K562 (cell line): ENCODE data around the gene TUBG2. TPM values are rescaled to one million over a fixed set of nuclear protein-coding genes. Genes with fewer than 3 reads are reported as not detected.

Source experiments
- ARNT ChIP-seq, 2 experiments: fragments of 450-650 bp; IDR thresholded peaks; 2 replicates each; pipeline ENCODE4 v1.6.1; 2016; ENCODE audit warnings: mild to moderate bottlenecking in 1 of 2
- CHD7 ChIP-seq: fragments of 200-600 bp; sonication (generic); IDR thresholded peaks from one replicate; pipeline ENCODE4 v1.6.1; 2012; ENCODE audit warnings: mild to moderate bottlenecking, low read depth, low read length, inconsistent platforms
- LEF1 ChIP-seq: fragments of 450-650 bp; IDR thresholded peaks from 2 replicates; pipeline ENCODE4 v1.6.1; 2016; ENCODE audit warnings: mild to moderate bottlenecking
- MITF ChIP-seq: IDR thresholded peaks from 2 replicates; pipeline ENCODE4 v1.6.1; 2014; ENCODE audit warnings: antibody characterized with exemption
- SRSF1 ChIP-seq: fragments of 200-400 bp; formaldehyde crosslinking; IDR thresholded peaks from 2 replicates; pipeline ENCODE4 v1.6.1; 2017; ENCODE audit warnings: mild to moderate bottlenecking, low read depth, low read length, moderate library complexity
- YY1 ChIP-seq, 3 experiments: IDR thresholded peaks; 2 replicates each; pipeline ENCODE4 v1.6.1; 2011; ENCODE audit warnings: low read length in 2 of 3, mild to moderate bottlenecking in 2 of 3, moderate library complexity in 2 of 3, borderline replicate concordance in 1 of 3, control low read depth in 1 of 3, low read depth in 1 of 3; ENCODE audit not compliant: insufficient read depth in 3 of 3, insufficient replicate concordance in 2 of 3, control insufficient read depth in 1 of 3, insufficient read length in 1 of 3; ENCODE audit errors: extremely low read depth in 1 of 3
- ZNF584 ChIP-seq: fragments of 200-800 bp; sonication (Bioruptor generic); IDR thresholded peaks from 2 replicates; pipeline ENCODE4 v1.6.1; 2016; ENCODE audit warnings: low read depth, mild to moderate bottlenecking, missing genetic modification characterization, missing compliant biosample characterization
- polyA plus RNA-seq, 8 experiments: library from polyadenylated mRNA; depleted of rRNA in 4 of 8; stranded (reverse) in 5 of 8; unstranded in 3 of 8; fragments of >200 nt; fragmentation: Nextera tagmentation in 2 of 8; fragmentation: Illumina TruSeq in 1 of 8; extraction: Ambion mirVana in 2 of 8; extraction: Trizol in 1 of 8; gene quantifications; 2 replicates each; pipeline versions ENCODE4 v1.2.1 to v1.2.3, GENCODE V29; 2011 to 2014; ENCODE audit warnings: inconsistent platforms in 1 of 8, missing spikeins in 1 of 8
- total RNA-seq, 7 experiments: library from RNA; depleted of rRNA in 6 of 7; stranded (reverse); fragments of >200 nt in 6 of 7; fragmentation: Illumina TruSeq in 2 of 7; extraction: Trizol in 2 of 7; gene quantifications; 2 replicates each; pipeline versions ENCODE4 v1.2.1 to v1.2.3, GENCODE V29; 2011 to 2021; ENCODE audit warnings: low replicate concordance in 1 of 7

TUBG2 gene
- total and polyA plus RNA-seq, 9 of the 15 experiments (the other 6 are each of a cell fraction or from before 2014, with no cell fraction given), result 0.09 to 0.80 (median 0.24) TPM; not detected in 2

- no peak for TF ChIP-seq CHD7
- TF ChIP-seq MITF, result peak; percentile 69; the same call in 1 of the 2 replicates
- peak; percentile 19 to 78; a peak in 1 of 4 replicates for TF ChIP-seq ARNT (IDR thresholded peaks at IDR 0.05)
- peak; percentile 66; the same call in 1 of the 2 replicates for TF ChIP-seq ZNF584 (CRISPR knock-in tag)
- no peak for TF ChIP-seq YY1 (IDR thresholded peaks at IDR 0.05; ENCODE audit: borderline replicate concordance in 1 of 3, control insufficient read depth in 1 of 3, extremely low read depth in 1 of 3, insufficient read depth in 3 of 3, insufficient read length in 1 of 3, insufficient replicate concordance in 2 of 3, low read depth in 1 of 3, low read length in 2 of 3)
- TF ChIP-seq LEF1, result peak; percentile 57; the same call in 1 of the 2 replicates
- TF ChIP-seq SRSF1, result no peak
Measured at GRCh38 chr17:42623732-42624596, 35.1 kb upstream of the TUBG2 start (continued).
